ENCODE results near the gene MAT2A. TPM values are rescaled to one million over a fixed set of nuclear protein-coding genes. Genes with fewer than 3 reads are reported as not detected.

MAT2A gene
- total RNA-seq, 2 donors from 2014 or later, result 230 to 475 TPM

DNA sequence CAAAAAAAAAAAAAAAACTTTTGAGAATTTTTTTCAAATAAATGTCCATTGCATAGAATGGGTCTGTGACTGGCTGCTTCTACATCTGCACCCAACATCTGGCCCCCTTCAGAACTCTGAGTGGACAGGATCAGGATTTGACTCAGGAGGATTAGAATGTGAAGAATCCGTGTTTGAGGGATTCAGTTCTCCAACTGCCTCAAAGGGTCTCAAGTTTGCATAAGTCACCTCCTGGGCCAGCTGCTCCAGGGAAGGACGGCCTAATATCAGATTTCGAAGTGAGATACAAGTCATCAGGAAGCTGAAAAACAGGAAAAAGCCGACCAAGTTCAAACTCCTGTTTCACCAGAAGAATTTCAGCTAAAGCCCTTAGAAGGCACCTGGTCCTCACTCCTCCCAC lies 10.9 kb downstream of the MAT2A start:
- no peaks in the 10 kb centered on the region for H3K4me1 ChIP-seq (ENCODE audit: control insufficient read depth in 1 of 2, low read depth in 2 of 2)
- H3K36me3 ChIP-seq, result peaks cover 37% of the 10 kb centered on the region
- ATAC-seq (ENCODE audit: insufficient number of reproducible peaks, low FRiP score, low read depth), result no peak
- H3K27me3 ChIP-seq (replicated peaks; ENCODE audit: insufficient read depth), result no peaks in the 10 kb centered on the region
- H3K9me3 ChIP-seq, result no peaks in the 10 kb centered on the region
- no peak for DNase-seq (ENCODE audit: low spot score)
- no peak for TF ChIP-seq CTCF (IDR thresholded peaks at IDR 0.05)
- H3K27ac ChIP-seq, result no peak overlapping the region
- no peak overlapping the region for H3K4me3 ChIP-seq

- Histone ChIP-seq H3K4me1 (ENCODE audit: control insufficient read depth in 1 of 2, low read depth in 2 of 2) (no peaks in the 10 kb centered on the region), H3K9me3 (no peaks in the 10 kb centered on the region), H3K27me3 (replicated peaks; ENCODE audit: insufficient read depth) (no peaks in the 10 kb centered on the region), H3K36me3 (peaks cover 42% of the 10 kb centered on the region), H3K27ac (no peak overlapping the region), H3K4me3 (no peak overlapping the region)
- TF ChIP-seq CTCF (IDR thresholded peaks at IDR 0.05), result no peak
- DNase-seq (ENCODE audit: low spot score) (no peak), ATAC-seq (ENCODE audit: insufficient number of reproducible peaks, low FRiP score, low read depth) (no peak)
Observed at GRCh38 chr2:85550486-85550885, 11.5 kb downstream of the MAT2A start.

- DNase-seq (ENCODE audit: low spot score) (peak; percentile 52), ATAC-seq (ENCODE audit: insufficient number of reproducible peaks, low FRiP score, low read depth) (peak; percentile 38)
- H3K36me3 ChIP-seq, result peaks cover 42% of the 10 kb centered on the region
Observed at GRCh38 chr2:85551698-85552678, 13.0 kb downstream of the MAT2A start.

DNA sequence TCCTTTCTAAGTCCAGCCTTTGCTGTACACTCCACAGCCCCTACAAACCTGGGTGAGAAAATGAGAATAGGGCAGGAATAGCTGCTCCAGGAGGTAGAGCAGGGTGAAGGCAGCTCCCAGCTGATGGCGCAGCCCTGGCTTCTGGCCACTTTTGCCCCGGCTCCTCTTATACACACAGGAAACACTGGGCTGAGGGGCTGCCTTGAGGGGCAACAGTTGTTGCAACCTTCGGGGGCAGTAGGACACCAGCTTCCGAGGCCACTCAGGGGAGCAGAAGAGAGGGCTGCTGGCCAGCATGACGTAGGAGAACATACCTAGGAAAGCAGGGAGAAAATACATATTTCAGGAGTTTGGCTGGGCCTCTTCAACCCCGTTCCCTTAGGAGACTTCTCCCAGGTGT lies 14.2 kb downstream of the MAT2A start:
- H3K9me3 ChIP-seq, result no peaks in the 10 kb centered on the region

More at GRCh38 chr2:85551698-85552678, 13.0 kb downstream of the MAT2A start:
- no peak overlapping the region for H3K4me3 ChIP-seq
- H3K9me3 ChIP-seq, result no peaks in the 10 kb centered on the region
- H3K27ac ChIP-seq, result no peak overlapping the region
- no peaks in the 10 kb centered on the region for H3K4me1 ChIP-seq (ENCODE audit: control insufficient read depth in 1 of 2, low read depth in 2 of 2)
- peak; percentile 93 for TF ChIP-seq CTCF (IDR thresholded peaks at IDR 0.05)
- no peaks in the 10 kb centered on the region for H3K27me3 ChIP-seq (replicated peaks; ENCODE audit: insufficient read depth)

More for the DNA sequence above, 14.2 kb downstream of the MAT2A start:
- H3K36me3 ChIP-seq, result peaks cover 42% of the 10 kb centered on the region
- no peak overlapping the region for H3K27ac ChIP-seq
- no peak overlapping the region for H3K4me3 ChIP-seq
- no peaks in the 10 kb centered on the region for H3K27me3 ChIP-seq (replicated peaks; ENCODE audit: insufficient read depth)
- no peak for DNase-seq (ENCODE audit: low spot score)
- no peak for ATAC-seq (ENCODE audit: insufficient number of reproducible peaks, low FRiP score, low read depth)
- no peaks in the 10 kb centered on the region for H3K4me1 ChIP-seq (ENCODE audit: control insufficient read depth in 1 of 2, low read depth in 2 of 2)
- no peak for TF ChIP-seq CTCF (IDR thresholded peaks at IDR 0.05)

Data from thoracic aorta (tissue), 2 donors.